Mononuclear cell (primary cell): Measurements from ENCODE around the gene MSRB1. TPM values are rescaled to one million over a fixed set of nuclear protein-coding genes. Genes with fewer than 3 reads are reported as not detected.
A peak's percentile ranks its signal among the peaks of the same experiment; 100 is the strongest.
"Not testable (repeated sequence)": the region's sequence is repeated elsewhere in the genome, so short reads cannot be mapped to it uniquely, and the experiment has no call there.

Experiments
- H3K27me3 ChIP-seq: 2 replicates; pipeline ENCODE4 v1.6.0; 2011; ENCODE audit warnings: low read length, control low read depth; ENCODE audit not compliant: insufficient read depth
- H3K4me1 ChIP-seq: 2 replicates; pipeline ENCODE4 v1.5.1; 2011; ENCODE audit warnings: mild to moderate bottlenecking, low read length, control low read depth; ENCODE audit not compliant: insufficient read depth
- H3K4me3 ChIP-seq: 2 replicates; pipeline ENCODE4 v1.5.1; 2011; ENCODE audit warnings: mild to moderate bottlenecking, low read length, moderate library complexity
- H3K9me3 ChIP-seq: 2 replicates; pipeline ENCODE4 v1.5.1; 2011; ENCODE audit warnings: low read depth, mild to moderate bottlenecking, control low read depth, low read length
- total RNA-seq: library from RNA; depleted of rRNA; stranded (reverse); fragments of >200 nt; gene quantifications from one replicate; pipeline ENCODE4 v1.2.3, GENCODE V29; 2012

Gene MSRB1
- total RNA-seq, 1 donor, result 5.8 TPM

DNA sequence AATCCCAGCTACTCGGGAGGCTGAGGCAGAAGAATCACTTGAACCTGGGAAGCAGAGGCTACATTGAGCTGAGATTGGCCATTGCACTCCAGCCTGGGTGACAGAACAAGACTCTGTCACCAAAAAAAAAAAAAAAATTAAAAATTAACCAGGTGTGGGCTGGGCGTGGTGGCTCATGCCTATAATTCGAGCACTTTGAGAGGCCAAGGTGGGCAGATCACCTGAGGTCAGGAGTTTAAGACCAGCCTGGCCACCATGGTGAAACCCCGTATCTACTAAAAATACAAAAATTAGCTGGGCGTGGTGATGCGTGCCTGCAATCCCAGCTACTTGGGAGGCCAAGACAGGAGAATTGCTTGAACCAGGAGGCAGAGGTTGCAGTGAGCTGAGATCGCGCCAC, 3.2 kb downstream of the MSRB1 start:
- not testable (repeated sequence) for H3K9me3 ChIP-seq, H3K4me3 ChIP-seq, H3K27me3 ChIP-seq
- peaks cover 76% of the 10 kb centered on the region for H3K4me1 ChIP-seq

DNA sequence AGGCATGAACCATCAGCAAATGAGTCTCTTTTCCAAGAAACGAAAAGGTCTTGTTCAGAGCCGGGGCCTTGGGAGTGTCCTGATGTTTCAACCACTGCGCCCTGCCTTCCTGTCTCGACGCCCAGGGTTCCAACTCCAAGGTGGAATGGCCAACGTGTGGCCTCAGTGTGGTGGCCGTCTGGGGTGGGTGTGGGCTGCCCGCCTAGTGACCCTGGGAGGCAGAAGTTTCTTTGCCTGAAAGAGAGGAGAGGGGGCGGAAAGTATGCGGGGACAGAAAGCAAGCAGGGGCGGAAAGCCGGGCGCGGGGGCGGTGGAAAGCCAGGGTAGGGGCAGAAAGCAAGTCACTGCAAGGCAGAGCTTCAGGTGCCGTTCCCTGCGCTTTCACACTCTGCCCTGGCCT, 4.1 kb downstream of the MSRB1 start:
- no peak overlapping the region for H3K4me3 ChIP-seq
- H3K27me3 ChIP-seq, result no peaks in the 10 kb centered on the region
- H3K4me1 ChIP-seq, result peaks cover 72% of the 10 kb centered on the region
- H3K9me3 ChIP-seq, result no peaks in the 10 kb centered on the region

DNA sequence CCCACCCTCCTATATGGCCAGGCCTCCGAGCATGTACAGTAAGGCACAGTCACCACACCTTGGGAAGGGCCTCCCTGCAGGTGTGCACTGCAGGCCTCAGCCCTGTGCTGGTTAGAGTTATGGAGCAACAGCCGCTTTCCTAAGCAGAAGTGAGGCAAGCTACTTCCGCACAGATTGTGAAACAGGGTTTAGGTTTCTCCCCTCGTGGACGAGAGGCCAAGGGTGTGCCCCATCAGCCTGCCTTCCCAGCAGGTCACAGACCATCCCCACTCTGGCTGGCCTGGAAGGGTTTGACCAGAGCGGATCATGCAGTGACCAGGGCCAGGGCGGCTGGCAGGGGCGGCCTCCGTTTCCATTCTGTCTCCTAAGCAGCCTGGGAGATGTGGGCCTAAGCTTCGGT, 4.7 kb downstream of the MSRB1 start:
- Histone ChIP-seq H3K4me3 (no peak overlapping the region), H3K27me3 (no peaks in the 10 kb centered on the region), H3K4me1 (peaks cover 66% of the 10 kb centered on the region), H3K9me3 (no peaks in the 10 kb centered on the region)

DNA sequence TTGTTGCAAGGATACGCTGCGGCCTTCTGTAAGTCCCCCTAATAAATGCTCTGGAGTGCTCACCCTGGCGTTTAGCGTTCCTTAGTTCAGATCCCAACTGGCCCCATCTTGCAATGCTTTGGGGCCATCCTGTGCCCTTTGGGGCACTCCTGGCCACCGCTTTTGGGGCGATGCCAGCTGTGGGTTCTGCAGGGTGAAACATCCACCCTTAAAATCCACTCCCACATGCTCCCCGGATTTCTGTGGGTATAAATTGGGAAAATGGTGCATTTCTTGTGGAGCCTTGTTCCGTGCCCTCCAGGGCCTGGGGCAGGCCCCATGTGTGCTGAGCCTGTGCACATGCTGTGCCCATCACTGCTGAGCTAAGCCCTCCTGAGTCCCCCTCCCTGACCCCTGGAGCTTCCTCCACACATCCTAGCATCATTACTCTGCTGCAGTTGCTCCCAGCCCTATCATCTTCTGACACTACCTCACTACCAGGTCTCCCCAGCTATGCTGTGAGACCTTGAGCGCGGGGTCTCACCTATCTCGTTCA, 6.0 kb downstream of the MSRB1 start:
- Histone ChIP-seq H3K9me3 (no peaks in the 10 kb centered on the region), H3K4me3 (no peak overlapping the region), H3K27me3 (no peaks in the 10 kb centered on the region), H3K4me1 (peaks cover 58% of the 10 kb centered on the region)

DNA sequence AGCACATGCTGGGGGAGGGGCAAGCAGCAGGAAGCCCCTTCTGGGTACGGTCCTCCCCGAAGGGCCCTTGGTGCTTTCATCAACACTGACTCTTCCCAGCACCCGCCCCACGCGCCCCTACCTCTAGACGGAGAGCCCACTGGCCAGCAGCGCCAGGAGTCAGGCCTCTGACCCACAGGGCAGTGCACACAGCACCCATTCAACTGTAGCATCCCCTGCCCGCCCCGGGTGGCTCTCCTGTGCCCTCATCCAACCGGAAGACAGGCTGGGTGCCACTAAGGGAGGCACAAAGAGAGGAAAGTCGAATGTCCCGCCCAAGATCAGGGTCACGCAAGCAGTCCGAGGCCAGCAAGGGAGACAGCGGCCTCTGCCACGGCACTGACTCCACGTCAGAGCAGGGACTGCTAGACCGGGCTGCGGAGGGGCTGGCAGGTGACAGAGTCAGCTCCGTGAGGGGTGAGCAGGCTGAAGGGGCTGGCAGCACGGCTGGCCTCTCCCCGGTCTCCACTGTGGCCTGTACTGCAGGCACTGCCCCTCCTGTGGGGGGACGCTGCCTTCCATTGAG, 9.8 kb downstream of the MSRB1 start:
- no peaks in the 10 kb centered on the region for H3K9me3 ChIP-seq
- H3K27me3 ChIP-seq, result no peaks in the 10 kb centered on the region
- H3K4me3 ChIP-seq, result no peak overlapping the region
- H3K4me1 ChIP-seq, result peaks cover 30% of the 10 kb centered on the region

DNA sequence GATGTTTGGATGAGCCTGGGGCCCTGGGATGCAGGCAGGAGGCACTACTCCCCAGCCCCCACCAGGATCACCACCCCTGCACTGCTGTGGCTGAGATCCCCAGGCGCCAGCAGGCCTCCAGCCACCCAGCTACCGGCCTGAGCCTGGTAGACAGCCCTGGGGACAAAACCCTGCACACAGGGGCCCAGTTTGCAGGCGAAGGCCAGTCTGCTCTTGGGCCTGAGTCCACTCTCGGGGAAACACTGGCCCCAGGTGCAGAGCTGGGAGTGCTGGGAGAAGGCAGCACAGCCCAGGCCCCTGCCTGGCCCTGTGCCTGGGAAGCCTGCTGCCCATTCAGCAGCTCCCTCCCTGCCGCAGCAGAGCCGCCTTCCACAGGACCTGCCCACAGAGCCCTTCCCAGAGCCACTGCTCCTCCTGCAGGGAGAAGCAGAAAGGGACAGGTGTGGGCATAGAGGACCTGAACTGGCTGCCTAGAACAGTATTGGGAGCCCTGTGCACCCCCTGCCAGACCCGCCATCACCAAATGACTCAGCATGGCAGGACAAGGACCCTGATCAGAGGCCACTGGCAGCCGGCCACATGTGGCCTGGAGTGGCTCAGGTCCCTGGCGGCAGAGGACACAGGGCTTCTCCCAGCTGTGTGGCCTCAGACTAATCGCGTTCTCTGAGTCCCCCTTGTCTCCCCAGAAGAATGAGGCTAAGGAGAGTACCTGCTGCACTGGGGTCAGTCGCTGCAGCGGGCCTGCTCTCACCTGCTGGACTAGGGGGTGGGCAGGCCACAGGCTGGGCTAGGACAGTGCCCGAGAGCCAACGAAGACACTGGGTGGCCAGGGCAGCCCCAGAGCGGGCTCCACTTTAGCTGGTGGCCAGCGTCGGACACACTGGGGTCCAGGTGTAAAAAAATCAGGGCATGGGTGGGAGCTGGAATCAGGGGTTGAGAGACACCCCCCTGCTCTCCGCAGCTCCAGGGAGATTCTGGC, 10.7 kb downstream of the MSRB1 start:
- peaks cover 22% of the 10 kb centered on the region for H3K4me1 ChIP-seq
- H3K27me3 ChIP-seq, result no peaks in the 10 kb centered on the region
- no peaks in the 10 kb centered on the region for H3K9me3 ChIP-seq
- no peak overlapping the region for H3K4me3 ChIP-seq

DNA sequence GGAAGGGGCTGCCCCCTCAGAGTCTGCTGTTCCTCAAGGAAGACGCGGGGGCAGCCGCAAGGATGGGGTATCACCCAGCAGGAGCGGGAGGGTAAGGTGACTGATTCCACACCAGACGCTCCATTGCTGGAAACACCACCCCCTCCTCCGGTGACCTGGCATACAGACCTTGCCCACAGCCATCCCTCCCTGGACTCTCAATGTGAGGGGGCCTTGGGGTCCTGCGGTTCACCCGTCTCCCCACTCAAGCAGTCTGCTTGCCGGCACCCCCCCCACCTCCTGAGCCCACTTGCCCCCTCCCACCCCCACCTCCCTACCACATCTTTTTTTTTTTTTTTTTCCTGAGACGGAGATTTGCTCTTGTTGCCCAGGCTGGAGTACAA, 12.7 kb downstream of the MSRB1 start:
- H3K27me3 ChIP-seq, result no peaks in the 10 kb centered on the region
- H3K4me1 ChIP-seq, result peaks cover 9% of the 10 kb centered on the region
- H3K9me3 ChIP-seq, result no peaks in the 10 kb centered on the region
- H3K4me3 ChIP-seq, result no peak overlapping the region

DNA sequence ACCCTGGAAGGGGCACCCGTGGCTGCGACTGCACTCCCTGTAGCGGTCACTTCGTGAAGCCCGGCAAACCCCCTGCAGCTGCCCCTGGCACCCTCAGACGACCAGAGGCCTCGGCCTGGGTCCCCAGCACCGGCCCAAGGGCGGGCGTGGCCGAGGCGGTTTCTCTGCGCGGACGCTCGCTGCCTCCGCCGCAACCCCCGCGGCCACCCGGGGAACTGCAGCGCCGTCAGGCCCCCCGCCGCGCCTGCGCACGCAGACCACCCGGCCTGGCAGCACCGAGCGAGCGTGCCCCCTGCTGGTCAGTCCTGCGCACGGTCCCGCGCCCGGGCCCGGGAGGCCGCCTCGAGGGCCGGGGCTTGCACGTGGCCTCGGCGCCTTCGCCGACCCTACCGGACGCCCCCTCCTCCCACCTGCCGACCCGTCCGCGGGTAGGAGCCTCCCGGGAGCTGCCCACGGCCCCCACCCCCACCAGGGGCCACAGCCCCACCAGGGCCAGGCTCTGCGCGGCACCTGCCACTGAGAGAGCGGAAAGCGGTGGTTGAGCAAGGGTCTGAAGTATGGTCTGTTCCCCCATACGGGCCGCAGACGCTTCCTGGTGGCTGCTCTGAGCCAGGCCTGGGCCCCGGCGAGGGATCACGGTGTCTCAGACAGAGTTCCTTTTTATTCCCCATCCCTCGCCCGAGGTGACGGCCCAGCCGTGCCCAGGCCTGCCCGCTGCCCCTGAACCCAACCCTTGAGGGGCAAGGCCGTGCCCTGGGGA, 13.2 kb downstream of the MSRB1 start:
- peak overlapping the region; percentile 29 for H3K4me3 ChIP-seq
- H3K27me3 ChIP-seq, result no peaks in the 10 kb centered on the region
- peaks cover 9% of the 10 kb centered on the region for H3K4me1 ChIP-seq
- H3K9me3 ChIP-seq, result no peaks in the 10 kb centered on the region

DNA sequence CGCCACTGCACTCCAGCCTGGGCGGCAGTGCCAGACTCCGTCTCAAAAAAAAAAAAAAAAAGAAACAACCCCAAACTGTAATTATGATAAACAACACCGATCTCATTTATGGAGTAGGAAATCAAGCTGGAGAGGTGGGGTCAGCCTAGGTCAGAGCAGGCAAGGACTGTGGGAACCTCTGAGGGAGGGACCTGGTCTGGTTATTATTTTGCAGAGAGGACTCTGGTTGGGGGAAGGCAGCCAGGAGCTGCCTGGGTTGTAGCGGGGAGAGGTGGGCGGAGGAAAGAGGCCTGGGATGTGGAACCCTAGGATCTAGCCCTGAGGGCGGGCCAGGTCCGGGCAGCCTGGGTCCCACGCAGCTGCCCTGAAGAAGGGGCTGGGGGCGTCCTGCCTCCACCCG, 13.9 kb downstream of the MSRB1 start:
- H3K4me1 ChIP-seq, result peaks cover 9% of the 10 kb centered on the region
- peak overlapping the region; percentile 29 for H3K4me3 ChIP-seq
- no peaks in the 10 kb centered on the region for H3K9me3 ChIP-seq
- H3K27me3 ChIP-seq, result peaks cover 2% of the 10 kb centered on the region

DNA sequence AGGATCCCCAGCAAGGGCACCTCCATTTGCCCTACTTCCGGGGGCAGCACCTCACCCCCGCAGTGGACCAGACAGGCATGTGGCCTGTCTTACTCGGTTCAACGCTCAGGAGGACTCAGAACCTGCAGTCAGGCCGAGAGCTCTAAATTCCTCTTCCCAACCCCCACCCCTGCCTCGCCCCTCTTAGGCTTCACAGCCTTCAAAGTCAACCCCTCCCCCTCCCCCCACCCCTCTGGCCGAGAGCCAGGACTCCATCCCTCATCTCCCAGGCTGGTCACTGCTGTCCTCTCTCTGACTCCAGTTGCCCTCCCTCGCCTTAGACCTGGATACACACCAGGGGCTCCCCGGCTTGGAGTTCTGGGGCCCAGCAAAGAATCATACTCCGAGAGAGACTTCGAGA, 16.7 kb downstream of the MSRB1 start:
- Histone ChIP-seq H3K27me3 (peaks cover 25% of the 10 kb centered on the region), H3K4me1 (peaks cover 13% of the 10 kb centered on the region), H3K4me3 (no peak overlapping the region), H3K9me3 (no peaks in the 10 kb centered on the region)

DNA sequence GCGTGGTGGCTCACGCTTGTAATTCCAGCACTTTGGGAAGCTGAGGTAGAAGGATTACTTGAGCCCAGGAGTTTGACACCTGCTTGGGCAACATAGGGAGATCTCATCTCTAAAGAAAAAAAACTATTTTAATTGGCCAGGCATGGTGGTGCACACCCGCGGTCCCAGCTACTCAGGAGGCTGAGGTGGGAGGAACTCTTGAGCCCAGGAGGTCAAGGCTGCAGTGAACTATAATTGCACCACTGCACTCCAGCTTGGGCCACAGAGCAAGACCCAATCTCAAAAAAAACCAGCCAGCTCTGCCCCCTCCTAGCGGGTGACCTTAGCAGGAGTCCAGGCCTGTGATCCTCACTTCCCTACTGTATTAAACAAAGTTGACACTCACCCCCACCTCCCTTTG, 18.9 kb downstream of the MSRB1 start:
- Histone ChIP-seq H3K9me3 (no peaks in the 10 kb centered on the region), H3K4me1 (peaks cover 5% of the 10 kb centered on the region), H3K4me3 (no peak overlapping the region), H3K27me3 (peaks cover 45% of the 10 kb centered on the region)

DNA sequence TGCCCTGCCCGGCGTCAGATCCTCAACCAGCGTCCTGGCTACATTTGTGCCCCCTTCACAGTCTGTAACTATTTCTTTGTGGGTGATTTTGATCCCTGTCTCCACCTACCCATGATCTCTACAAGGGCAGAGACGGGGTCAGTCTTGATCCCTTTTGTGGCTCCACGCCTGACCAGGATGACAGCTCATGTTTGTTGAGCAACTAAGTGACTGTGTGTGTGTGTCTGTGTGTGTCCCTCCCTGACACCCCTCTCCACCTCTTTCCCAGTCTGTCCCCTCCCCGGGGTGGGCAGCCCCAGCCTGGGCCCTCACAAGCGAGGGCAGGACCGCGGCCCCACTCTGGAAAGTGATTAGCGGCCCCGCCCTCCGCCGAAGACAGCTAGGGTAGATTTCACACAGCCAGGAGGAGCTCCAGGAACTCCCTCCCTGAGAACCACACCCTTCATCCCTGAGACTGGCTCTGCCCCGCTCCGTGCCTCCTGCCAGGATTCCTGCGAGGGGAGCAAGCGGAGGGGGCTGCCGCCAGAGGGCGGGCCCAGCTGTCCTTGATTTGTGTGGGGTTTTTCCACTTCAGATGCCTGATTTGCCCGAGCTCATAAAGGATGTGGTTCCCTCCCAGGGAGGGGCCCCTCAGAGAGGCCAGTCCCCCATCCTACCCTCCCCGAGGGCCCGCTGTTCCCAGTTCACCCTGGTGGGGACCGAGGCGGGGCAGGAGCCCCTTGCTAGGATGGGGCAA, 19.5 kb downstream of the MSRB1 start:
- H3K4me3 ChIP-seq, result no peak overlapping the region
- peaks cover 50% of the 10 kb centered on the region for H3K27me3 ChIP-seq
- no peaks in the 10 kb centered on the region for H3K9me3 ChIP-seq
- H3K4me1 ChIP-seq, result peaks cover 4% of the 10 kb centered on the region

DNA sequence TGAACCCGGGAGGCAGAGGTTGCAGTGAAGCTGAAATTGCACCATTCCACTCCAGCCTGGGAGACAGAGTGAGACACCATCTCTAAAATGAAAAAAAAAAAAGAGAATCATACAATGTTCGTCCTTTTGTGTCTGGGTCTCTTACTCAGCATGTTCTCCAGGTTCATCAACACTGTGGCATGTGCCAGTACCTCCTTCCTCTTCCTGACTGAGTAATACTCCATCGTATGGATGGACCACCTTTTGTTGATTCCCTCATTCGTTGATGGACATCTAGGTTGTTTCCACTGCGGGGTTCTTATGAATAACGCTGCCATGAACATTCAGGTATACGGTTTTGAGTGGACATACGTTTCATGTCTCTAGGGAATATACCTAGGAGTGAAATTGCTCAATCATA, 20.6 kb downstream of the MSRB1 start:
- peaks cover 4% of the 10 kb centered on the region for H3K4me1 ChIP-seq
- no peaks in the 10 kb centered on the region for H3K9me3 ChIP-seq
- no peak overlapping the region for H3K4me3 ChIP-seq
- H3K27me3 ChIP-seq, result peaks cover 53% of the 10 kb centered on the region

DNA sequence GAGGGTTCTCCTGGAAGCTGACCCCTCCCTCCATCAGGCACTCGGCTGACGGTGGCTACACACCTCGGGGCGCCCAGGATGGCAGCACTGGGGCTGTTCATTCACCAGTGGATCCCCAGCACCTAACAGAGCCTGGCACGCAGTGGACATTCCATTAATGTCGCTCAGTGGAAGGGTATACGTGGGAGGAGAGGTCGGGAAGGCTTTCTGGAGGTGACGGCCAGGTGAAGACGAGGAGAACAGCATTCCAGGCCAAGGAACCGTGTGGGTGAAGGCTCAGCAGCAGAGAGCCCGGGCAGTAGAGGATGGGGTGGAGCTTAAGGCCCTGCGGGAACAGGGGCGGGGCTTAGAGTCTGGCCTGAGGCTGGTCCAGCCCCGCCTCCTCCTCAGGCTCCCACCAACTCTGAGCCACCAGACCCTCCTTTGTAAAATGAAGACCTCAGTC, 22.2 kb downstream of the MSRB1 start:
- no peaks in the 10 kb centered on the region for H3K9me3 ChIP-seq
- H3K4me3 ChIP-seq, result no peak overlapping the region
- H3K4me1 ChIP-seq, result peaks cover 4% of the 10 kb centered on the region
- peaks cover 61% of the 10 kb centered on the region for H3K27me3 ChIP-seq
